CD4-positive, alpha-beta T cell treated with Interleukin-2 at 100 ng/mL for 4 hours (primary cell): ENCODE data around the gene CRTC3.
"Not testable (repeated sequence)": the region's sequence is repeated elsewhere in the genome, so short reads cannot be mapped to it uniquely, and the experiment has no call there.

Experiments used
- DNase-seq: peaks from one replicate; pipeline ENCODE4 v3.0.0-alpha.2; 2020; ENCODE audit warnings: low spot score

The CRTC3 gene

GRCh38 chr15:90623854-90624253 lies 94.1 kb downstream of the CRTC3 start:
- no peak for DNase-seq

DNA sequence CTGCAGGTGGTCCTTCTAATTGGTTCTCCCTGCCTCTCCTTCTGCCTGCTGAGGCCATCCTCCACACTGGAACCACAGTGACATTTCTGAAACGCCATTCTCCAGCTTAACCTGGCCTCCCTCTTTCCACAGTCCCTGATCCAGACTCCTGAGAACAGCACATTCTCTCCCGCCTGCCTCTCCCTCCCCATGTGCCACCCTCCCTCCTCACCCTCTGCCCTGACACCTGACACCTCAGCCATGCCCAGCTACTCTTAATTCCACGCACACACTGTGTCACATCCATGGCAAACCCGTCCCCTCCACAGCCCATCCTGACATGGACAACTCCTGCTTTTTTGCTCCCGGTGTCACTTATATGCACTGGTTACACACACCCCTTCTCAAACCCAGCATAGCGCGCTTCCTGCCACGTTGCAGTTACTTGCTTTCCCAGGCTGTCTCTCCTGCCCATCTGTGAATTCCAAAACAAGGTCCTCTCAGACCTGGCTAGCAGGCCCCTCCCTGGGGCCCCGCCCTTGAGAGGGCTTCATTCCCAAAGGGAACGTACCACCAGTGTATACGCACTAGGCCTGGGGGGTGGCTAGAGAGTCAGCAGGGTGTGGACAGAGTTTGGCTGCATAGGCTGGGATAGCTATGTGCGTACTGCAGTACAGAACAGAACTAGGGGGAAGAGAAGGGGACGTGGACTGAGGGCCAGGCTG lies 94.7 kb downstream of the CRTC3 start:
- no peak for DNase-seq

GRCh38 chr15:90625037-90625436 lies 95.3 kb downstream of the CRTC3 start:
- DNase-seq, result no peak

DNA sequence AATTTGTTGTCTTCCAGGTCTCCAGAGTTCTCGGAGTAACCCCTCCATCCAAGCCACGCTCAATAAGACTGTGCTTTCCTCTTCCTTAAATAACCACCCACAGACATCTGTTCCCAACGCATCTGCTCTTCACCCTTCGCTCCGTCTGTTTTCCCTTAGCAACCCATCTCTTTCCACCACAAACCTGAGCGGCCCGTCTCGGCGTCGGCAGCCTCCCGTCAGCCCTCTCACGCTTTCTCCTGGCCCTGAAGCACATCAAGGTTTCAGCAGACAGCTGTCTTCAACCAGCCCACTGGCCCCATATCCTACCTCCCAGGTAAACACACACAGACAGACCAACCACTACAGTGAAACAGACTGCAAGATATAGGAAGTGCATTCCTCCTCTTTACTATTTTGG lies 99.5 kb downstream of the CRTC3 start:
- no peak for DNase-seq

DNA sequence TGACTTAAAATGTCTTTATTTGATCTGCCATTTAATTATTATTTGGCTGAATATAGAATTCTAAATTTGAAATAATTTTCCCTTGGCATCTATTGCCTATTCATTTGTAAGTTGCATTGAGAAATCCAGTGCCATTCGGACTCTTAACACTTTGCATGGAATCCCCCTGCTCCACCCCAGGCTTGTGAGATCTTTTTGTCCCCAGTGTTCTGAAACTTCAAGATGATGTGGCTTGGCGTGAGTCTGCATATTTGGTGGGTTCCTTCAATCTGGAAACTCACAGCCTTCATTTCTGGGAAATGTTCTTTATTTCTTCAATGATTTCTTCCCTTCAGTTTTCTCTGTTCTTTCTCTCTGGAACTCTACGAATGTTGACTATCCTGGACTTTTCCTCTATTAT lies 103.6 kb downstream of the CRTC3 start:
- no peak for DNase-seq

GRCh38 chr15:90636993-90637392 lies 107.3 kb downstream of the CRTC3 start:
- not testable (repeated sequence) for DNase-seq

GRCh38 chr15:90637693-90638092 lies 108.0 kb downstream of the CRTC3 start:
- DNase-seq, result no peak

DNA sequence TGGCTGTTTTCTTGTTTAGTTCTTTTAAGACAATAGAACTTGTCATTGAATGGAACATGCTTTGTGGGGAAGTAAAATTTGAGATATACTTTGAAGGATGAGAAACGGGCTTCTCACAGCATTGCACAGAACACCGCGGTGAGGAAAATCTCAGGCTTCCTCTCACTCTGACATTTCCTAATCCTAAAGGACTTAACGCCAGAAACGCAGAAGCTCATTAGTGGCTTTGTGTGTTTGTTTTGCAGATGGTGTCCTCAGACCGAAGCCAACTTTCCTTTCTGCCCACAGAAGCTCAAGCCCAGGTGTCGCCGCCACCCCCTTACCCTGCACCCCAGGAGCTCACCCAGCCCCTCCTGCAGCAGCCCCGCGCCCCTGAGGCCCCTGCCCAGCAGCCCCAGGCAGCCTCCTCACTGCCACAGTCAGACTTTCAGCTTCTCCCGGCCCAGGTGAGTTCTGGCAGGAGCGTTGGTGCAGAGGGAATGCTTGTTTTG lies 108.5 kb downstream of the CRTC3 start:
- DNase-seq, result no peak

GRCh38 chr15:90638963-90639362 lies 109.2 kb downstream of the CRTC3 start:
- DNase-seq, result no peak

DNA sequence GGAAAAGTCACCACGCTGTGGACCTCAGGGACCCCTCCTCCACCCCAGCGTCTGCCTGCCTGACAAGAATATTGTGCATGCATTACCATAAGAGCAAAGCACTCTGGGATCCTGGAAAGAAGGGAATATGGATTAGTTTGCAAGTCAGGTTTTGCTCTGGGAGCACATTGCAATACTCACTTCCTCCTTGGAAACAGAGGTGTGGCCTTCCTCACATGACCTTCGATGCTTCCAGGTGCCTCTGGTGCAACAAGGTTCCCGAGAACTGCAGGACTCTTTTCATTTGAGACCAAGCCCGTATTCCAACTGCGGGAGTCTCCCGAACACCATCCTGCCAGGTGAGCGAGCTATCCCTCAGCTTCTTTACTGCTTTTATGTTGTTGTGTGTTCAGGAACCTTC lies 111.1 kb downstream of the CRTC3 start:
- no peak for DNase-seq

DNA sequence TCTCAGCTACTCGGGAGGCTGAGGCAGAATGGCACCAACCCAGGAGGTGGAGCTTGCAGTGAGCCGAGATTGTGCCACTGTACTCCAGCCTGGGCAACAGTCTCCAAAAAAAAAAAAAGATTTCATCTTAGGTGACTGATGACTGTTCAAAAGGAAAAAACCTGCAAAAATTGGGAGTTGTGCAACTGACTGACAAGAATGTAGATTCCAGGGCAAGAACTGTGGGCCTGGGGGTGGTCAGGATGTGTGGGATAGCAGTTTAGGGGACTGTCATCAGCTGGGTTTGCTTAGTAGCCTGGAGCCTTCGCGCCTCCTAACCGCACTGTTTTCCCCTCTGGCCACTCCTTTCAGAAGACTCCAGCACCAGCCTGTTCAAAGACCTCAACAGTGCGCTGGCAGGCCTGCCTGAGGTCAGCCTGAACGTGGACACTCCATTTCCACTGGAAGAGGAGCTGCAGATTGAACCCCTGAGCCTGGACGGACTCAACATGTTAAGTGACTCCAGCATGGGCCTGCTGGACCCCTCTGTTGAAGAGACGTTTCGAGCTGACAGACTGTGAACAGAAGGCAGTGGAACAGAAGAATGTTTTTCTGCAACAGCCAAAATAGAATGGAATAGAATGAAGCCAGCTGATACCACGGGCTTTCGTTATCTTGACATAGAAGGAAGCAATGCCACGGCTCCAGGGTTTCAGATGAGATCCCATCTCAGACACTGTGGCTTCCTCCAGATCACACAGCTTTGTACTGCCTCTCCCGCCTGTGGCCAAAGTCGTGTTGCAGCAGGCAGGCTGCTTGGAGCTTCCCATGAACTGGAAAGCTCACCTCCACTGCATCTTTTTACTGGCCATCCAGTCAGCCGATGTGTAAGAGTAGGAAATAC lies 112.1 kb downstream of the CRTC3 start:
- DNase-seq, result no peak

DNA sequence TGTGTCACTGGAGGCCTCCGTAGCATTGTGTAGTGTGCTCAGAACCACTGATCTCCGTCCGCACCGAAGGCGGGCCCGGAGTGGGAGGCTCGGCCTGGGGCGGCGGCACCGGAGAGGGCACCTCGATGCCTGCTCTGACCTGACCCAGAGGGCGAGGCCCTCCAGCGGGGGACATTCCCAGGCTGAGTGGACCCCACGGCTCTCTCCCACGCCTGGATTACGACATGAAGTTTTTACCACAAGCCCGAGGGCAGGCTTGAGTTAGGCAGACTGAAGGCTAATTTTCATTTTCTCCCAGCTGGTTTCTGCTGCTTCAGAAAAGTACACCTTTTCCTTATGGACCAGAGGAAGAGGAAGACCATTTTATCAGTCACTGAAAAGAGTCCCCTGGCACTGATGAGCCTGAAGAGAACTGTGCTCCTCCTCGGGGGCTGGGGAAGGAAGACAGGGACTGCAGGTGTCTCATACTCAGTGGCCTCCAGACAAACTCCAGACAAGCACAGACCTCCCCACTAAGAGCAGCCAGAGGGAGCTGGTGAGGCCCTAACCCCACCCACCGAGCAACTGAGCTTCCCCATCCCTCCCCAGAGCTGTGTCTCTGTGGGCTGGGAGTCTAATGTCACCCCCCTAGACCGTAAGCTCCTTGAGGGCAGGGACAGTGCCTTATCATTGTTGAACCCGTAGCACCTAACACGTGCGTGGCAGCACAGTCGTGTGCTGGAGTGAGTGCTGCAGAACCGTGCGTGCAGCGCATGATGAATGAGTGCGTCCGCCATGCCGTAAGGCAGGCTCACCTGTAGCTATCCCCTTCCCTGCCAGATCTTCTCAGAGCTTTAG lies 113.0 kb downstream of the CRTC3 start:
- no peak for DNase-seq

GRCh38 chr15:90643301-90643632 lies 113.5 kb downstream of the CRTC3 start:
- no peak for DNase-seq

- no peak for DNase-seq
Measured at GRCh38 chr15:90644526-90644925, 114.8 kb downstream of the CRTC3 start.

DNA sequence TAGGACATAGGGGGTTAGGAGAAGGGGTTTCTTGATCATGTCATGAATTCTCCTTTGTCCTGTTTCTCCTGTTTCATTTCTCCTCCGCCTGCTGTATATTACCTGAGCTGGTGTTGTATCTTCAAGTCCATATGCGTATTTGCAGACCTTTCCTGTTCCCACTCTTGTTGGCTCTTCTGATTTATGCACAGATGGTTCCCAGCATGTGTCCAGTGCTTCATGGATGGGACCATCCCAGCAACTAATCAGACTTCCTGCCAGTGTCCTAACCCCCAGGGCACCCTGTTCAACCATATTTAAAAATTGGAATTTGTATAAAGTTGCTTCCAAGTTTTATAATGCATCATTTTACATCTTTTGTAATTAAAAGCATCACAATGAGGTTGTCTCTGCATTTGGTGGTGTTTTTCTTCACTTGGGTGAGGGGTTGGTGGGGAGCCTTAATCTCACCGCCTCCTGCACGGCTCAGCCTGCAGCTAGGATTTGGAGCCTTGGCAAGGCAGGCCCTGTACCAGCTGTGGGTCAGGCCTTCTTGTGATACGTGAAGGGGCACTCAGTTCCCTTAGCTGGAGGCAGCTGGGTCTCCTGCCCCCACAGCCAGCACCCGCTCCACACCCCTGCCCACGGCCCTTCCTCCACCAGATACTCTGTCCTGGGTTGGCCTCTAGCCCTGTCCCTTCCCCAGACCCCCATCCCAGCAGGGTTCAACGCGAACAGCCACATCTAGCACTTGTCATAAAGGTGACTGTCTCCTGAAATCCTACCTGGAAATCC lies 115.4 kb downstream of the CRTC3 start:
- no peak for DNase-seq

GRCh38 chr15:90645873-90646575 lies 116.3 kb downstream of the CRTC3 start:
- no peak for DNase-seq

DNA sequence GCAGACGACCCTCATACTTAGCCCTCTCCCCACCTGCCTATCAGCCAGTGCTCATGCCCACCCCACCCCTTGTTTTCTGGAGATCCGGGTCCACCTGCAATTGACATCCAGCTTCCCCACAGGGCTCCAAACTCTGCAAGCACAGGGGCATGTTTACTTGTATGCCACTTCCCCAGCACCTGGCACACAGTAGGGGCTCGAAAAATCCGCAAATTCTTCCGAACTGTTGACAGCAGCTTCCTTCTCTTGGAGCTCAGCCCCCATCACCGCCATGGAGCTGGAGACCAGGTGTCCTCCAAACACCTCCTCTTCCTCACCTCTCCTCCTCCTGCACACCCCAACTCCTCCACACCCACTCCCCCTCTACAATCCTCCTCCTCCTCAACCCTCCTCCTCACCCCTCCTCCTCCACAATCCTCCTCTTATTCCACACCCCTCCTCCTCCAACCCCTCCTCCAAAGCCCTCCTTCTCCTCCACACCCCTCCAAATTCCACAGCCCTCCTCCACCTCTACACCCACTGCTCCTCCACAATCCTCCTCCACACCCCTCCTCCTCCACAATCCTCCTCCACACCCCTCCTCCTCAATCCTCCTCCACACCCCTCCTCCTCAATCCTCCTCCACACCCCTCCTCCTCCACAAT lies 117.1 kb downstream of the CRTC3 start:
- no peak for DNase-seq

- DNase-seq, result no peak
Measured at GRCh38 chr15:90647326-90647725, 117.6 kb downstream of the CRTC3 start.

DNA sequence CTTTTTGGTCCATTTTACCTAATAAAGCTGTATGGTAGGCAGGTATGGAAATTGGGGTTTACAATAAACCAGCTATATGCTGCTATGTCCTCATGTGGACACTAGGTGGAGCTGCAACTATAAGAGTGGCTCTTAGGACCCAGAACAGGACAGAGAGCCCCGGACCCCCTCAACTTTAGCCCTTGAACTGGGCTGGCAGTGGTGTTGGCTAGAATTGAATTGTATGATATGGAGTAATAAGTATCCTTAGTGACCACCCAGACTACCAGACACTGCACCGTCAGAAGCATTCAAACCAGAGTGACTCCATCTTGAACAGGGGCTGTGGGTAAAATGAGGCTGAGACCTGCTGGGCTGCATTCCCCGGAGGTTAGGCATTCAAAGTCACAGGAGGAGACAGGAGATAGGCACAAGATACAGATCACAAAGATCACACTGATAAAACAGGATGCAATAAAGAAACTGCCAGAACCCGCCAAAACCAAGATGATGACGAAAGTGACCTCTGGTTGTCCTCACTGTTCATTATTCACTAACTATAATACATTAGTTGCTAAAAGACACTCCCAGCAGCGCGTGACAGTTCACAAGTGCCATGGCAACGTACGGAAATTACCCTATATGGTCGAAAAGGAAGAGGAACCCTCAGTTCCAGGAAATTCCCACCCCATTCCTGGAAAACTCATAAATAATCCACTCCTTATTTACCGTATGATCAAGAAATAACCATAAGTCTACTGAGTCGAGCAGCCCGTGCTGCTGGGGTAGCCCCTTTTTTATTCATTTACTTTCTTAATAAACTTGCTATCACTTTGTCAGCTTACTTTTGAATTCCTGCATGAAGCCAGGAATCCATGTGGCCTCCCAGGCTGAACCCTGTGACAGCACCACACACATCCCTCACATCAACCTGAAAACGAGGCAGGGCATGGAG lies 118.7 kb downstream of the CRTC3 start:
- peak; percentile 83 for DNase-seq
